22Rv1 (cell line): Measurements from ENCODE around the gene TCP1.
"Not testable (repeated sequence)": the region's sequence is repeated elsewhere in the genome, so short reads cannot be mapped to it uniquely, and the experiment has no call there.

Source experiments
- H3K27ac ChIP-seq: fragments of 450-650 bp; 2 replicates; pipeline ENCODE4 v1.5.1; 2017
- ZFX ChIP-seq: fragments of 450-650 bp; IDR thresholded peaks from 2 replicates; pipeline ENCODE4 v1.6.1; 2017; ENCODE audit warnings: antibody characterized with exemption, borderline replicate concordance
- TF ChIP-seq, protein P1 (sequence below): fragments of 450-650 bp; IDR thresholded peaks from 2 replicates; pipeline ENCODE4 v1.5.1; 2017; ENCODE audit warnings: mild to moderate bottlenecking

The TCP1 gene

DNA sequence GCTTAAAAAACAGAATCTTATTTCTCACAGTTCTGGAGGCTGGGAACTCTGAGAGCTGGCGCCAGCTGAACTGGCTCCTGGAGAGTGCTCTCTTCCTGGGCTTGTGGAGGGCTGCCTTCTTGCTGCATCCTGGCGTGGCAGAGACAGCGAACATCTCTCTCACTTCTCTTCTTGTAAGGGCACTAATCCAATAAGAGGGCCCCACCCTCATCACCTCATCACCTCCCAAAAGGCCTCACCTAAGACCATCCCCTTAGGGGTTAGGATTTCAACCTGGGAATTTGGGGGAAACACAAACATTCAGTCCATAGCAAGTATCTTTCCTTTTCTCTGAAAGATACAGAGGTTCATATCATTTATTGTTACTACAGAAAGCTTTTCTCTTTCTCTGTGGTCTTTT is 34.6 kb upstream of the TCP1 start:
- no peak overlapping the region for H3K27ac ChIP-seq
- TF ChIP-seq ZFX = no peak
- TF ChIP-seq, protein P1, sequence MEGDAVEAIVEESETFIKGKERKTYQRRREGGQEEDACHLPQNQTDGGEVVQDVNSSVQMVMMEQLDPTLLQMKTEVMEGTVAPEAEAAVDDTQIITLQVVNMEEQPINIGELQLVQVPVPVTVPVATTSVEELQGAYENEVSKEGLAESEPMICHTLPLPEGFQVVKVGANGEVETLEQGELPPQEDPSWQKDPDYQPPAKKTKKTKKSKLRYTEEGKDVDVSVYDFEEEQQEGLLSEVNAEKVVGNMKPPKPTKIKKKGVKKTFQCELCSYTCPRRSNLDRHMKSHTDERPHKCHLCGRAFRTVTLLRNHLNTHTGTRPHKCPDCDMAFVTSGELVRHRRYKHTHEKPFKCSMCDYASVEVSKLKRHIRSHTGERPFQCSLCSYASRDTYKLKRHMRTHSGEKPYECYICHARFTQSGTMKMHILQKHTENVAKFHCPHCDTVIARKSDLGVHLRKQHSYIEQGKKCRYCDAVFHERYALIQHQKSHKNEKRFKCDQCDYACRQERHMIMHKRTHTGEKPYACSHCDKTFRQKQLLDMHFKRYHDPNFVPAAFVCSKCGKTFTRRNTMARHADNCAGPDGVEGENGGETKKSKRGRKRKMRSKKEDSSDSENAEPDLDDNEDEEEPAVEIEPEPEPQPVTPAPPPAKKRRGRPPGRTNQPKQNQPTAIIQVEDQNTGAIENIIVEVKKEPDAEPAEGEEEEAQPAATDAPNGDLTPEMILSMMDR = no peak

DNA sequence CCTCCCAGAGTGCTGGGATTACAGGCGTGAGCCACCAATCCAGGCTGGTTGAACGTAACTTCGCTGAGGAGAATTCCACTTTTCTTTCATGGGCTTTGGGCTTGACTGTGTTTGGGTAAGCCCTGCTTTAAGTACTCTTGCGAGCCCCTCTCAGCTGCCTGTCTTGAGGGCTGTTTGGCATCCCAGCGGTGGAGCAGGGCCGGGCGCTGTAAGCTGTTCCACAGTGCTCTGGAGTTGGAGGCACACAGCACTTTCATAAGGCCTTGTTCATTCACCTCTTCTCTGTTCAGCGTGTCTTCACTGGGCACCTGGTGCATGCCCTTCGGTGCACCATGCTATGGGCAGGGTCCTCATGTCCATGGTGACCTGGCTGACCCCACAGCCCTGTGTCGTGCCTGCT is 32.3 kb upstream of the TCP1 start:
- TF ChIP-seq, protein P1 = no peak
- TF ChIP-seq ZFX = no peak
- no peak overlapping the region for H3K27ac ChIP-seq

DNA sequence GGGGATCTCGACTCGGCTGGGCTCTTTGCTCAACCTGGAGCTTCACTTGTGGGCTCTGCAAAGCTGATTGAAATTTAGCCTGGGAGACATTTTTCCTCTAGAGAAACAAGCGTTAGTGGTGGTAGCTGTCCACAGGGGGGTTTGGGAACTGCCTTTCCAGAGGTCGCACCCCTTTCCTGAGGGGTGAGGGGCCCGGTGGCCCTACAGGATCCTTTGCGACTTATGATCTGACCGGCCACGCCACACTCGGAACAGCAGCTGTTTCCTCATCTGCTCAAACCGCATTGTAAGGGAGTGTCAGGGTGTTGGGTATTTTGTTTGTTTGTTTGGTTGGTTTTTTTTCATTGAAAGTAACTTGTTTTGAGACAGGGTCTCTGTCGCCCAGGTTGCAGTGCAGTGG is 31.7 kb upstream of the TCP1 start:
- H3K27ac ChIP-seq = no peak overlapping the region
- TF ChIP-seq, protein P1 = no peak
- no peak for TF ChIP-seq ZFX

DNA sequence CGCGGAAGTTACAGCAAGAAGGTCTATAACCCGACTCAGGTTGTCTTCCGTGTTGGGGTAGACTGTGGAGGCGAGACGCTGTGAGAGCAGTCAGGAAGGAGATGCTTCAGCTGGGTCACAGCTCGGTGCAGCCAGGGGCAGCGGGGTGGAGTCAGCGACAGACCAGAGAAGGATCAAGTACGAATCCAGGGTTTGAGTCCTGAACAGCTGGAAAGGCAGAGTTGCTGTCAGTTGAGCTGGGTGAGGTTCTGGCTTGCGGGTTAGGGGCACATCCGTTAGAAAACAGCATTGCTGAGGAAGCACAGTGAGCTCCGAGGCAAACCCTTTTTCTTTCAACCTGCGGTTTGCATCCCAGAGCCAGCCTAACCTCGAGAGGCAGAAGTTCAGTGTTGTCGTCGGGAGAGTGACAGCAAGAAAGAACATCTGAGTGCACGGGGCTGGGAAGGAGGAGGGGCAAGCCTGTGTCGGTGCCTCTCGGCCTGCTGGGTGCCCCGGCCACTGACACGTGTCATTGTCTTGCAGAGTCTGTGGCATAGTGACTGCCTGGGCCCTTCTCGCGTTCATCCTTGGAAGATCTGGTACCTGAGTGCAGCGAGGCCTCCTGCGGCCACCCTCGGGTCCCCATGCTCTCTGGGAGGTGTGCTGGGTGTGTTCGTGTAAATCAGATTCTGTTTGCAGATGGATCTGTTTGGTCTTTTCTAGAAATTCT is 30.7 kb upstream of the TCP1 start:
- TF ChIP-seq, protein P1 = no peak
- no peak for TF ChIP-seq ZFX

DNA sequence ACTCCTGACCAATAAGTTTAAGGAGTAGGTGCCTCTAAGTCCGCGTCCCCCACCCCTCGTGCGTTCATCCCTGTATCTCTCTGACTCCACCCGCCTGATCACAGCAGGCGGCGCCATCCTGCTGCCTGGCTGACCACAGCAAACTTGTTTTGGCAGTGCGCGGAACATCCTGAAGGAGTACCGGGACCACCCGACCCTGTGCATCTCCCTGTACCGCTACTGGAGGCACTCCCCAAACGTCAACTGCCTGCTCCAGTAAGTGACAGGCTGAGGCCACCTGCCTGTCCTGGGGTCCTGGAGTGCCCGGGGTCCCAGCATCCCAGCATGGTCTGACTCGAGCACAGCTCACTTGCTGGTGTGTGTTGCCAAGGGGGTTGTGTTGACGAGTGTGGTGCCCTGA is 29.7 kb upstream of the TCP1 start:
- no peak overlapping the region for H3K27ac ChIP-seq
- TF ChIP-seq ZFX = no peak
- TF ChIP-seq, protein P1 = no peak

More for the DNA sequence above, 30.7 kb upstream of the TCP1 start:
- H3K27ac ChIP-seq = no peak overlapping the region

GRCh38 chr6:159817951-159818739 is 28.7 kb upstream of the TCP1 start:
- H3K27ac ChIP-seq = no peak overlapping the region
- TF ChIP-seq, protein P1 = no peak
- TF ChIP-seq ZFX = no peak

DNA sequence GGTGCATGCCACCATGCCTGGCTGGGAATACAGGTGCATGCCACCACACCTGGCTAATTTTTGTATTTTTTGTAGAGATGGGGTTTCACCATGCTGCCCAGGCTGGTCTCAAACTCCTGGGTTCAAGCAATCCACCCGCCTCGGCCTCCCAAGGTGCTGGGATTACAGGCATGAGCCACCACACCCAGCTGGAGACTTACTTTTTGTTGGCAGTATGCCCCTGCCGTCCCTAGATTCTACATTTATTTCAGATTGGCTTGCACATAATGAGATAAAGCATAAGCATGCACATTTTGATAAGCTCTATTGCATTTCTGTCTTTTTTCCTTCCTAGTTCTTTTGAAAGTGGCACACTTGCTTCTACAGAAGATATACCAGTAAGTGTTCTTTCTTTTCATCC is 27.4 kb upstream of the TCP1 start:
- not testable (repeated sequence) for H3K27ac ChIP-seq
